Measurements from ENCODE around the gene STARD10.

The STARD10 gene

GRCh38 chr11:72745925-72746550 is 47.8 kb downstream of the STARD10 start:
- H3K4me3 ChIP-seq (ENCODE audit: low read depth, low read length): no peak overlapping the region
- H3K27ac ChIP-seq: peak overlapping the region; percentile 47; the same call in 1 of the 2 replicates
- TF ChIP-seq, protein P1, sequence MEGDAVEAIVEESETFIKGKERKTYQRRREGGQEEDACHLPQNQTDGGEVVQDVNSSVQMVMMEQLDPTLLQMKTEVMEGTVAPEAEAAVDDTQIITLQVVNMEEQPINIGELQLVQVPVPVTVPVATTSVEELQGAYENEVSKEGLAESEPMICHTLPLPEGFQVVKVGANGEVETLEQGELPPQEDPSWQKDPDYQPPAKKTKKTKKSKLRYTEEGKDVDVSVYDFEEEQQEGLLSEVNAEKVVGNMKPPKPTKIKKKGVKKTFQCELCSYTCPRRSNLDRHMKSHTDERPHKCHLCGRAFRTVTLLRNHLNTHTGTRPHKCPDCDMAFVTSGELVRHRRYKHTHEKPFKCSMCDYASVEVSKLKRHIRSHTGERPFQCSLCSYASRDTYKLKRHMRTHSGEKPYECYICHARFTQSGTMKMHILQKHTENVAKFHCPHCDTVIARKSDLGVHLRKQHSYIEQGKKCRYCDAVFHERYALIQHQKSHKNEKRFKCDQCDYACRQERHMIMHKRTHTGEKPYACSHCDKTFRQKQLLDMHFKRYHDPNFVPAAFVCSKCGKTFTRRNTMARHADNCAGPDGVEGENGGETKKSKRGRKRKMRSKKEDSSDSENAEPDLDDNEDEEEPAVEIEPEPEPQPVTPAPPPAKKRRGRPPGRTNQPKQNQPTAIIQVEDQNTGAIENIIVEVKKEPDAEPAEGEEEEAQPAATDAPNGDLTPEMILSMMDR (IDR thresholded peaks at IDR 0.05; ENCODE audit: low read depth, low read length): no peak
- H3K27me3 ChIP-seq (ENCODE audit: insufficient read depth, low read depth, severe bottlenecking): no peaks in the 10 kb centered on the region
- H3K9me3 ChIP-seq (ENCODE audit: severe bottlenecking): no peaks in the 10 kb centered on the region
- no peak for DNase-seq
- H3K36me3 ChIP-seq: no peaks in the 10 kb centered on the region

DNA sequence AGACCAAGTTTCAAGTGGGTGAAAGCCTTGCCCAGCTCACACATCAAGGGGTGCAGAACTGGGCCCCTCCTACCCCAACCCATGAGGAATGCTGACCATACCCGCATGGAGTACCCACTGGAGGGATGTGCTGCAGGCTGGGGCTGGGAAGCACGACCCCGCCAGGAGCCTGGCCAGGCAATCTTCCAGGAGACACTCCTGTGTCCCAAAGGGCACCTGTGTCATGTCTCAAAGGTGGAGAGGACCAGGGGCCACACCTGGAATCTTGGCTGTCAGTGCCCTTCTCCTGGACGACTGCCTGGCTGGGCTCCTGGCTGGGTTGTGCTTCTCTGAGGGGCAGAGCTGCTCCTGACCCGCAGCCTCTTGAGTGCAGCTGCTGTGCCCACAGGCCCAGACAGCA is 48.3 kb downstream of the STARD10 start:
- no peak overlapping the region for H3K4me3 ChIP-seq (ENCODE audit: low read depth, low read length)

GRCh38 chr11:72744474-72744873 is 49.4 kb downstream of the STARD10 start:
- Histone ChIP-seq H3K27ac (peak overlapping the region; percentile 86), H3K27me3 (ENCODE audit: insufficient read depth, low read depth, severe bottlenecking) (no peaks in the 10 kb centered on the region), H3K4me3 (ENCODE audit: low read depth, low read length) (no peak overlapping the region), H3K36me3 (no peaks in the 10 kb centered on the region), H3K9me3 (ENCODE audit: severe bottlenecking) (no peaks in the 10 kb centered on the region)
- DNase-seq: no peak
- TF ChIP-seq, protein P1 (IDR thresholded peaks at IDR 0.05; ENCODE audit: low read depth, low read length): no peak

More for the DNA sequence above, 48.3 kb downstream of the STARD10 start:
- Histone ChIP-seq H3K36me3 (no peaks in the 10 kb centered on the region), H3K27me3 (ENCODE audit: insufficient read depth, low read depth, severe bottlenecking) (no peaks in the 10 kb centered on the region), H3K9me3 (ENCODE audit: severe bottlenecking) (no peaks in the 10 kb centered on the region), H3K27ac (peak overlapping the region; percentile 47; the same call in 1 of the 2 replicates)
- TF ChIP-seq, protein P1 (IDR thresholded peaks at IDR 0.05; ENCODE audit: low read depth, low read length): no peak
- DNase-seq: no peak

DNA sequence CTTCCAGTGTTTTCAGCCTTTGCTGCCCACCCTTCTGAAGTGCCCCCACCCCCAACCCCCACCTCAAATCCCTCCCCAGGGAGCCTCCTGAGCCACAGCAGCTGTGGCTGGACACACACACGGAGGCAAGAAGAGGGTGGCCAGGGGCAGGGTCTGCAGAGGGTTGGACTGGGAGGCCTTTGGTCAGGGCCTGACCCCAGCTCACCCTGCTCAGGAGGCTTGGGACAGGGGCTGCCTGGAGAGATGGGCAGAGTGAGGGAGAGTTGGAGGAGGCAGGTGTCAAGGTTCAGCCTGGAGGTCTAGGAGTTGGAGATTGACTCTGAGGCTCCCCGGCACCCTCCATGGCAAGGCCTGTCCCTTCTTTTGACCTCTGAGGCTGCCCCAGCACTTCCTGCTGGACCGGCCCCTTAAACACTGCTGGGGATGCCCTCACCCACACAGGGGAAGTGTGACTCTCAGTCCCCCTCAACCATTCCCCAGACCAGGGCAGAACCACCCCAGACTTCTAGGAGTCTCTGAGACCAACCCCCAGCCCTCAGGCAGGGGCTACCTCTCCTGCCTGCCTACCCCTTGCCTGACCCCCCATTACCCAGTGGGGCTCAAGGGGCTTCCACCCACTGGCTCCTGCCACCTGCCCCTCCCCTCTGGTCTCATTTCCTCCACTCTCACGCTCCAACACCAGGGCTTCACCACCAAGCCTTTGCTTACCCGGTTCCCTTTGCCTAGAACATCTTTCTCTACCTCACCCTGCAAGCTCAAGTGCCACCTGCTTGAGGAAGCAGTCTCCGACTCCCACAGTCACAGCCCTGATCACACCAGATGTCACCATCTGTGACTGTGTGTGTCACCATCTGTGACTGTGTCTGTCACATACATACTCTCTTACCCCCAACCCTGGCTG is 50.3 kb downstream of the STARD10 start:
- Histone ChIP-seq H3K27me3 (ENCODE audit: insufficient read depth, low read depth, severe bottlenecking) (no peaks in the 10 kb centered on the region), H3K36me3 (no peaks in the 10 kb centered on the region), H3K9me3 (ENCODE audit: severe bottlenecking) (no peaks in the 10 kb centered on the region), H3K27ac (peak overlapping the region; percentile 86), H3K4me3 (ENCODE audit: low read depth, low read length) (no peak overlapping the region)
- DNase-seq: peak; percentile 86
- TF ChIP-seq, protein P1 (IDR thresholded peaks at IDR 0.05; ENCODE audit: low read depth, low read length): no peak

DNA sequence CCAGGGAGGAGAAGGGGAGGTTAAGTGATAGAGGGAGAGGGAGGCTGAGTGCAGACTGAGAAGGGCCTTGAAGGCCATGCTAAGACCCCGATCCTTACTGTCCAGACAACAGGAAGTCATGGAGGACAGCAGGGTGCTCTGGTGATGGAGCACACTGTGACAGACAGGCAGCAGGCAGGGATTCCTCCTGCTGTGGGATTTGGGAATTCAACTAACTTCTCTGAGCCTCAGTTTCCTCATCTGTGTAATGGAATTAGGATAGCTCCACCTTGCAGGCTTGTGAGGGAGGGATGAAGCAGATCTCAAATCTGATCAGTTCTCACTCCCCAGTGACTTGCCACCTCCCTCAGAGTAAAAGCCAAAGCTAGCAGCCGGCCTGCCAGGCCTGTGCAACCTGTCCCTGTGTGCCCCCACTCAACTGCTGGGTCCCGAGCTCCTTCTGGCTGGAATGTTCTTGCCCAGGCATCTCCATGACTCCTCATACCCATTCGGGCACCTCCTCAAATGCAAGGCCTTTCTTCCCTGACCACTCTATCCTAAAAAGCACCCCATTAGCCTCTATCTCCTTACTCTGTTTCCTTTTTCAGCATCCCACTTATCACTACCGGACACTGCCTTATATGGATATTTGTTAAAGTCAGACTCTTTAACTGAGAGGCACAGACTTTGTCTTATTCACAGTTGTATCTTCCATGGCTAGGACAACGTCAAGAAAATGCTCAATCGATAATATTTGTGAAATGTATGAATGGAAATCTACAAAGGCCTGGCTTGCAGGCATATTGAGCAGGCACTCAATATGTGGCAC is 51.1 kb downstream of the STARD10 start:
- Histone ChIP-seq H3K9me3 (ENCODE audit: severe bottlenecking) (no peaks in the 10 kb centered on the region), H3K4me3 (ENCODE audit: low read depth, low read length) (no peak overlapping the region), H3K27ac (peak overlapping the region; percentile 86), H3K27me3 (ENCODE audit: insufficient read depth, low read depth, severe bottlenecking) (no peaks in the 10 kb centered on the region), H3K36me3 (peaks cover 1% of the 10 kb centered on the region)
- DNase-seq: no peak
- TF ChIP-seq, protein P1 (IDR thresholded peaks at IDR 0.05; ENCODE audit: low read depth, low read length): no peak

Measured in WERI-Rb-1 (cell line).